ENCODE data around the gene RGR. TPM values are rescaled to one million over a fixed set of nuclear protein-coding genes. Genes with fewer than 3 reads are reported as not detected.

RGR gene
- total and polyA plus RNA-seq, 11 donors = 0.04 to 2.0 (median 0.38) TPM; not detected in 6

GRCh38 chr10:84256510-84257342, 11.9 kb downstream of the RGR start:
- H3K27me3 ChIP-seq = peaks cover 0 to 27% (median under 1%) of the 10 kb centered on the region in 9 donors
- ATAC-seq = peak in 3 of 4 donors; percentile 60 to 84 (median 79)

DNA sequence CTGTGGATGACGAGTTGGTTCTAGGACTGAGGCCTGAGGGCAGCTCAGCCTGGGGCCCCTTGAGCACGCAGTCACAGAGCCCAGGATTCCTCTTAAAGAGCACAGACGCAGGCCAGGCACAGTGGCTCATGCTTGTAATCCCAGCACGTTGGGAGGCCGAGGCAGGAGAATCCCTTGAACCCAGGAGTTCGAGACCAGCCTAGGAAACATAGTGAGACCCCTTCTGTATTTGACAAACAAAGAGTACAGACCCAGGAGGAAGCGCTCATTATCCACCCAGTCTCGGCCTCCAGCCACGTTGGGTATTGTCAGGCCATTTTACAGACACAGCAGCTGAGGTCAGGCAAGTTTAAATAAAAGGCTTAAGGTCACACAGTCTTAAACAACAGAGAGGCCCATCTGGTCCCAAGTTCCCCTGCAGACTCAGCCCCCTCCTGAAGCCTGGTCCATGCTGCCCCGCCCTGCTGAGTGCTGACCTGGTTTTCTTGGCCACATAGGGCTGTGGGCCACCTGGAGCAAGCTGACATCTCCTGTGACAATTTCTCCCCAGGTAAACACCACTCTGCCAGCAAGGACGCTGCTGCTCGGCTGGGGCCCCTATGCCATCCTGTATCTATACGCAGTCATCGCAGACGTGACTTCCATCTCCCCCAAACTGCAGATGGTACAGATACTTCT, 12.6 kb downstream of the RGR start:
- TF ChIP-seq CTCF (IDR thresholded peaks at IDR 0.05) = no peak
- no peak for TF ChIP-seq POLR2A (IDR thresholded peaks at IDR 0.05)
- intact Hi-C loops (cut with DNase I) = no loop called here
- Histone ChIP-seq H3K4me1 (peaks cover 0 to 8% (median 0%) of the 10 kb centered on the region in 12 donors), H3K36me3 (no peaks in the 10 kb centered on the region), H3K27me3 (peaks cover 0 to 27% (median 0%) of the 10 kb centered on the region in 9 donors), H3K9me3 (no peaks in the 10 kb centered on the region), H3K27ac (no peak overlapping the region), H3K4me3 (no peak overlapping the region)
- ATAC-seq (no peak), DNase-seq (no peak)
- WGBS, 4 donors = 73 to 79% (median 77%) methylated on average over 15 of the region's 15 CpGs

More at GRCh38 chr10:84256510-84257342, 11.9 kb downstream of the RGR start:
- intact Hi-C loops (cut with DNase I) = no loop called here
- DNase-seq = peak in 4 of 5 donors; percentile 44 to 75 (median 64)
- Histone ChIP-seq H3K36me3 (no peaks in the 10 kb centered on the region), H3K4me1 (peaks cover 0 to 8% (median 0%) of the 10 kb centered on the region in 12 donors), H3K4me3 (no peak overlapping the region), H3K9me3 (peaks cover 0 to under 1% (median 0%) of the 10 kb centered on the region in 12 donors), H3K27ac (no peak overlapping the region)
- 32 to 42% (median 38%) methylated on average over 31 to 35 of the region's 35 CpGs for WGBS, 4 donors
- TF ChIP-seq CTCF (IDR thresholded peaks at IDR 0.05) = peak; percentile 46 to 67 (median 58)
- no peak for TF ChIP-seq POLR2A (IDR thresholded peaks at IDR 0.05)

- WGBS, 4 donors = 80 to 88% (median 83%) methylated on average over 4 to 7 of the region's 7 CpGs
- Histone ChIP-seq H3K4me3 (no peak overlapping the region), H3K27me3 (peaks cover 0 to 28% (median 0%) of the 10 kb centered on the region in 9 donors), H3K36me3 (no peaks in the 10 kb centered on the region), H3K9me3 (no peaks in the 10 kb centered on the region), H3K4me1 (peaks cover 0 to 8% (median 0%) of the 10 kb centered on the region in 12 donors), H3K27ac (no peak overlapping the region)
- TF ChIP-seq POLR2A (IDR thresholded peaks at IDR 0.05) (no peak), CTCF (IDR thresholded peaks at IDR 0.05) (no peak)
- DNase-seq (no peak), ATAC-seq (no peak)
- intact Hi-C loops (cut with DNase I) = no loop called here
Observed at GRCh38 chr10:84258034-84258695, 13.3 kb downstream of the RGR start.

Measured in heart left ventricle (tissue), 16 donors.